C4-2B (cell line): ENCODE data around the gene HOXC11.

Experiments
- H3K27ac ChIP-seq: fragments of 450-650 bp; 2 replicates; pipeline ENCODE4 v1.5.1; 2017
- ZFX ChIP-seq: fragments of 450-650 bp; IDR thresholded peaks from 2 replicates; pipeline ENCODE4 v1.6.1; 2017
- TF ChIP-seq, protein P1 (sequence below): fragments of 450-650 bp; conservative IDR thresholded peaks from 2 replicates; pipeline ENCODE4 v1.5.1; 2017; ENCODE audit warnings: mild to moderate bottlenecking

HOXC11 gene

DNA sequence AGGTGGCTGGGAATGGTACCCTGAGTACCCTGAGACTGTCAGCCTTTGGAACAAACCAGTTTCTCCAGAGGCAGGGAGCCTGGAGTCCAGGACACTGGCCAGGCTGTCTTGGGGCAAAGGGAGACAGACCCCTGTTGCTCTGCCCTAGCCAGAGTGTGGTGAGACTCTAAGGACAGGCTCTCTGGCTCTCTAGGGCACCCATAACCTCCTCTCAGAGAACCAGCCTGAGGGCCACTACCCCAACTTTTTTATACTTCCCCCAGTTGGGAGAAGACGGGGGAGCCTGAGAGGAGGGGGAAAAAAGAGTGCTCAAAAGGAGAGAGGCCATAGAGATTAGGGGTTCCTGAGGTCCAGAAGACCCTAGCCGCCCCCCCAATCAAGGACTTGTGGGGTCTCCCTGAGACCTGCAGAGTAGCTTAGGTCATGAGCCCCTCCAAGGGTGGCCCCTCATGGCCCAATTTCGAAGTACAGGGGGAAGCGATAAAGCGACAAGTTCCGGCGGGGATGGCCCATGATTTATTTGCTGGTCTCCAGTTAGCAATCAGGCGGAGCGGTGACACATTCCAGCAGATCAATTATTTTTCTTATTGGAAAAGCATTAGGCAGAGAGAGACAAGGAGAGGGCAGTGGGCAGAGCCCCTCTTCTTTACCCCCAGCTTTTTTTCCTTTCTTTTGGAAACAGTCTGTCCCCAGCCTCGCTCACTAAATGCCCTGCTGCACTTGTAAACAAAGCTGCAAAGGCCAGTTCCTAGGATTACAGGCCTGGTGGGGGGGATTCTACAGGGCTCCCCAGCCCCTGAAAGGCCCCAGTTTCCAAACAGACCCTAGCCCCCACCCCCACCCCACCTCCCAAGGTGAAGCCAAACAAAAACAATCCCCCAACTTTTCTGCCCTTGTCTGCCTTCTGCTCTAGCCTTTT, 37.4 kb downstream of the HOXC11 start:
- H3K27ac ChIP-seq = peak overlapping the region; percentile 15; the same call in 1 of the 2 replicates

DNA sequence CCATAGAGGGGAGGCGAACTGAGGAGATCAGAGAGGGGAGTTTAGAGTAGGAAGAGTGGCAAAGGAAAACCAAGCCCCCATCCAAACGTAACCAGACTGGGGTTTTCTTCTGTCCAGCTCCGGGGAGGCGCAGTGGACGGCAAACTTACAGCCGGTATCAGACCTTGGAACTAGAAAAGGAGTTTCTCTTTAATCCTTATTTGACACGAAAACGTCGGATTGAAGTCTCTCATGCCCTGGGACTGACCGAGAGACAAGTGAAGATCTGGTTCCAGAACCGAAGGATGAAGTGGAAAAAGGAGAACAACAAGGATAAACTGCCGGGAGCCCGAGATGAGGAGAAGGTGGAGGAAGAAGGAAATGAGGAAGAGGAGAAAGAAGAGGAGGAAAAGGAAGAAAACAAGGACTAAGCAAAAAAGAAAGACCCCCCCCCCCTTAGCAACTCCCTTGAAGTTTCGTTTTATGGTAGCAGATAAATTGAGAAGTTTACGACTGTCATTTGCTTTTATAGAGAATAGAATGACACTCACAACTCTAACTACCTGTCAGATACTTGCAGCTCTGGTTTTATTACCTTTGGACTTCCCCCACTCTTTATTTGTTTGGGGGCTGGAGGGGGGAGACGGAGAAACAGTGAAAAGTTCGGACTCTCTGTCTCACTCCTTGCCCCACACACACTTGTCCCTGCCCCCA, 38.2 kb downstream of the HOXC11 start:
- TF ChIP-seq, protein P1, sequence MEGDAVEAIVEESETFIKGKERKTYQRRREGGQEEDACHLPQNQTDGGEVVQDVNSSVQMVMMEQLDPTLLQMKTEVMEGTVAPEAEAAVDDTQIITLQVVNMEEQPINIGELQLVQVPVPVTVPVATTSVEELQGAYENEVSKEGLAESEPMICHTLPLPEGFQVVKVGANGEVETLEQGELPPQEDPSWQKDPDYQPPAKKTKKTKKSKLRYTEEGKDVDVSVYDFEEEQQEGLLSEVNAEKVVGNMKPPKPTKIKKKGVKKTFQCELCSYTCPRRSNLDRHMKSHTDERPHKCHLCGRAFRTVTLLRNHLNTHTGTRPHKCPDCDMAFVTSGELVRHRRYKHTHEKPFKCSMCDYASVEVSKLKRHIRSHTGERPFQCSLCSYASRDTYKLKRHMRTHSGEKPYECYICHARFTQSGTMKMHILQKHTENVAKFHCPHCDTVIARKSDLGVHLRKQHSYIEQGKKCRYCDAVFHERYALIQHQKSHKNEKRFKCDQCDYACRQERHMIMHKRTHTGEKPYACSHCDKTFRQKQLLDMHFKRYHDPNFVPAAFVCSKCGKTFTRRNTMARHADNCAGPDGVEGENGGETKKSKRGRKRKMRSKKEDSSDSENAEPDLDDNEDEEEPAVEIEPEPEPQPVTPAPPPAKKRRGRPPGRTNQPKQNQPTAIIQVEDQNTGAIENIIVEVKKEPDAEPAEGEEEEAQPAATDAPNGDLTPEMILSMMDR = no peak
- no peak for TF ChIP-seq ZFX
- H3K27ac ChIP-seq = peak overlapping the region; percentile 15; the same call in 1 of the 2 replicates

More for the DNA sequence above, 37.4 kb downstream of the HOXC11 start:
- TF ChIP-seq, protein P1 = no peak
- no peak for TF ChIP-seq ZFX

DNA sequence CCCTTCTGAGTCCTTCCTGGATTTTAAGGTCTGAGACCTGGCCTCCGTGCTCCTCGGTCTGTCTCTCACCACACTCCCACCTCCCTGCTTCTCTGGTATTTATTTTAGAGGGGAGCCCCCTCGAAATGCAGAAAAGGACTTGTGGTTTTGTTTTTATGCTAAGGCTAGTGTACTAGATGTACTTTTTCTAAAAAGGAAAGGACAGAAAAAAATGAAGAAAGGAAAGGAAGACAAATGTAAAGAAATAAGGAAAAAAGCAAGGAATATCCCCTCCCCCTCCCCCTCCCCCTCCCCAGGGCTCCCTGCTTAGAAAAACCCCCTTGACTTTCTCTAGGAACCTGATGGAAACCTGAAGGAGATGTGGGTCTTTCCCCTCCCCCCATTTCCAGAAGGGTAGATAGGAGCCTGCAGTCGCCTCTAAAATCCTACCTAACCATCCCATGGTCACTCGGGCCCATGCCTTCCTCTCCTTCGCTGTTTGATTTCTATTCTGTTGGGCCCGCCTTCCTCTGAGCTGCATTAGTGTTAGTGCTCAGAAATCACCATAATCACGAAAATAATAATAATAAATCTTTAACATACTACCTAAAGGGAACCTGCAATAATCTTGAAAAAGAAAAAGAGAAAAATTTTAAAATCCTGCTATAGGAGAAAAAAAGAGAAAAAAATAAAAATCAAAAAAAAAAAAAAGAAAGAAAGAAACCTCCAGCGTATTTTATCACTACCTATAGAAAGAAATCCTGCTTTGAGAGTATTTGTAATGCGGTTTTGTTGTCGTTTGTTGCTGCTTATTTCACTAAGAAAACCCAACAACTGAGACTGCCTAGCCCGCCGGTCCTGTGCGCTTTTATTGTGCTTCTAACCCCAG, 39.0 kb downstream of the HOXC11 start:
- TF ChIP-seq ZFX = no peak
- TF ChIP-seq, protein P1 = no peak
- H3K27ac ChIP-seq = no peak overlapping the region

DNA sequence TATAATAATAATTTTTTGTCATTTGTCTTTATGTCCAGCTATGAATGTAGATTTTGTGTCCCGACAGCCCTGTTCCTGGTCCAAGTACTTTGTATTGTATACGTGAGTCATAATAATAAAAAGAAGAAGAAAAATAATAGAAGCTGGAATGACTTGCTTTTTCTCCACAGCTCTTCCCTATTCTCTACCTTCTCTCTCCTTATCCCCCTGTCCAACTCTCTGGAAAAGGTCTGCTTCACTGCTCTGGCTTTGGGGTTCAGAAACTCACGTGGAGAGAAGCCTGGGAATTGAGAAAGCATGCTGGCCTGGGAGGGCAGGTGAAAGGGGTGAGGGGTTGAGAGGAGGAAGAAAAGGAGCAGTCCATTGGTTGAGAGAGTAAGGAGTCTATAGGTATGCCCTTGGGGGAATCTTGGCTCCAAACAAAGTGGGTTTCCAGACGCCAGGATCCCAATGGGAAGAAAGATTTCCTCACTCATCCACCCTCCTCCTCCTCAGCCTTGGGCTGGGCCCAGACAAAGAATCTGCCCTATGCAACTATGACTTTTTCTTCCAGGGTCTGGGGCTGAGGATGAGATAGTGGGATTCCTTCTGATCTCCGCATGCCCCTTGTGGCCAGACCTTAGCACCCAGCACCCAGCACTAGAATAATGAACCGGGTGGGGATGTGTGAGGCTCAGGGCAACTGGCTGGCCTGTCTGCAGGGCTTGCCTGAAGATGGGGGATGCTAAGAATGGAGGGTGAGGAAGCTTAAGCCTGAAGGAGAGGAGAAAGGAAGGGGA, 39.9 kb downstream of the HOXC11 start:
- H3K27ac ChIP-seq = no peak overlapping the region
- TF ChIP-seq, protein P1 = no peak
- TF ChIP-seq ZFX = no peak

DNA sequence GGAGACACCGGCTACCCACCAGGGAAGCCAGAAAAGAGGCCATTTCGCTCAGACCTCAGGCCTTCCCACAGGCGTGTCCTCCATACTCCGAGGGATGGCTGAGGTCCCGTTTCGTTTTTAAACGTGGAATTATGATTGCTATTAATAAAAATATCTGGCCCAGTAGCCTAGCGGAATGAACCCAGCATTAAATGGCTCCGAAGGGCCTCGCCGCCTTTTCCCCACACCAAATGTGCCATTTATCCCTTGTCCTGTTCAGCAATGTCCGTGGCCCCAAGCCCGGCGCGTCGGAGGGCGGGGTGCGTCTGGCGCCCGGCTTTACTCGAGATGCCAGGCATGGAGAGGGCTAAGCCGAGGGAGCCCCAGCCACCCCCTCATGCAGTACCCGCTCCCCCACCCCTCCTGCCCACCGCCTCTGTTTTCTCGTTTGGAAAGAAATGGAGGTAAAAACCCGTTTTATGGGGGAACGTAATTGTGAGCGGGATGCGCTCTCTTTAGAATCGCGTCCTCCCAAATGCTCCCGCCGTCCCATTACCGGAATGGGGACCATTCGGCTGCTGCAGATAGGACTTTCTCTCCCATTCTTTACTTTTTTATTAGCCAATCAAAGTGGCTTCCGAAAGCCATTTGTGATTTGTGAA, 41.6 kb downstream of the HOXC11 start:
- TF ChIP-seq ZFX = no peak
- TF ChIP-seq, protein P1 = no peak
- H3K27ac ChIP-seq = peak overlapping the region; percentile 89; the same call in 1 of the 2 replicates
